Mesenchymal stem cell (in vitro differentiated cells and primary cell): ENCODE data around the gene ZNF688.

Source experiments
- DNase-seq: peaks from one replicate; pipeline ENCODE4 v3.0.0-alpha.2; 2013
- H2AFZ ChIP-seq: one replicate; pipeline ENCODE4 v1.6.1; 2013; ENCODE audit warnings: low read depth, mild to moderate bottlenecking, control low read depth, inconsistent platforms, low read length, moderate library complexity
- H2AK5ac ChIP-seq: 2 replicates; pipeline ENCODE4 v1.6.1; 2013; ENCODE audit warnings: low read length, moderate library complexity, mild to moderate bottlenecking, inconsistent platforms; ENCODE audit not compliant: severe bottlenecking
- H2BK120ac ChIP-seq: one replicate; pipeline ENCODE4 v1.6.1; 2013; ENCODE audit warnings: low read depth, mild to moderate bottlenecking, inconsistent platforms, low read length, moderate library complexity
- H2BK12ac ChIP-seq, 2 experiments: one replicate each; pipeline ENCODE4 v1.6.1; 2013; ENCODE audit warnings: inconsistent platforms in 2 of 2, low read length in 2 of 2, mild to moderate bottlenecking in 2 of 2, moderate library complexity in 2 of 2, control low read depth in 1 of 2
- H2BK15ac ChIP-seq: one replicate; pipeline ENCODE4 v1.6.1; 2013; ENCODE audit warnings: mild to moderate bottlenecking, low read depth, inconsistent platforms; ENCODE audit not compliant: poor library complexity, severe bottlenecking
- H2BK5ac ChIP-seq: 2 replicates; pipeline ENCODE4 v1.6.1; 2013; ENCODE audit warnings: low read depth, mild to moderate bottlenecking, low read length, control low read depth, inconsistent platforms; ENCODE audit not compliant: poor library complexity, severe bottlenecking
- H3K14ac ChIP-seq, 2 experiments: one replicate each; pipeline ENCODE4 v1.6.1; 2013; ENCODE audit warnings: inconsistent platforms in 2 of 2, low read length in 2 of 2, control low read depth in 1 of 2, mild to moderate bottlenecking in 1 of 2, moderate library complexity in 1 of 2
- H3K18ac ChIP-seq, 2 experiments: one replicate each; pipeline ENCODE4 v1.6.1; 2013; ENCODE audit warnings: inconsistent platforms in 2 of 2, low read length in 2 of 2, control low read depth in 1 of 2, low read depth in 1 of 2, mild to moderate bottlenecking in 1 of 2
- H3K23ac ChIP-seq, 2 experiments: one replicate each; pipeline ENCODE4 v1.6.1; 2013; ENCODE audit warnings: inconsistent platforms in 2 of 2, low read length in 2 of 2, mild to moderate bottlenecking in 2 of 2, moderate library complexity in 2 of 2, control low read depth in 1 of 2
- H3K27ac ChIP-seq: 2 replicates; pipeline ENCODE4 v1.5.1; 2013; ENCODE audit warnings: mild to moderate bottlenecking, moderate library complexity, low read length, control low read depth, inconsistent platforms; ENCODE audit not compliant: poor library complexity, severe bottlenecking
- H3K27me3 ChIP-seq, 2 experiments: 2 replicates each; pipeline versions ENCODE4 v1.6.1 to v1.7.0; 2013; ENCODE audit warnings: low read length in 2 of 2, mild to moderate bottlenecking in 2 of 2, moderate library complexity in 2 of 2, control low read depth in 1 of 2, inconsistent platforms in 1 of 2; ENCODE audit not compliant: control insufficient read depth in 1 of 2, insufficient read depth in 1 of 2
- H3K36me3 ChIP-seq, 2 experiments: 2 replicates each; pipeline versions ENCODE4 v1.6.1 to v1.7.0; 2013; ENCODE audit warnings: low read length in 2 of 2, control low read depth in 1 of 2, inconsistent platforms in 1 of 2, low read depth in 1 of 2, mild to moderate bottlenecking in 1 of 2; ENCODE audit not compliant: insufficient read depth in 2 of 2, control insufficient read depth in 1 of 2
- H3K4ac ChIP-seq, 2 experiments: one replicate each; pipeline ENCODE4 v1.6.1; 2013; ENCODE audit warnings: inconsistent platforms in 2 of 2, low read length in 2 of 2, mild to moderate bottlenecking in 2 of 2, moderate library complexity in 2 of 2, control low read depth in 1 of 2, low read depth in 1 of 2
- H3K4me1 ChIP-seq: 2 replicates; pipeline ENCODE4 v1.6.1; 2013; ENCODE audit warnings: low read depth, low read length, control low read depth; ENCODE audit not compliant: control insufficient read depth, insufficient read depth
- H3K4me2 ChIP-seq: 2 replicates; pipeline ENCODE4 v1.6.1; 2013; ENCODE audit warnings: low read length, mild to moderate bottlenecking, inconsistent platforms; ENCODE audit not compliant: poor library complexity, severe bottlenecking
- H3K4me3 ChIP-seq, 2 experiments: 2 replicates each; pipeline versions ENCODE4 v1.5.1 to v1.7.0; 2013; ENCODE audit warnings: low read length in 2 of 2, mild to moderate bottlenecking in 2 of 2, control low read depth in 1 of 2, low read depth in 1 of 2; ENCODE audit not compliant: insufficient read depth in 1 of 2
- H3K79me1 ChIP-seq: replicated peaks from 2 replicates; pipeline ENCODE4 v1.6.1; 2013; ENCODE audit warnings: mild to moderate bottlenecking, control low read depth, low read length, inconsistent platforms; ENCODE audit not compliant: poor library complexity, severe bottlenecking
- H3K9ac ChIP-seq: 2 replicates; pipeline ENCODE4 v1.7.0; 2013; ENCODE audit warnings: mild to moderate bottlenecking, low read length, moderate library complexity
- H3K9me3 ChIP-seq: 2 replicates; pipeline ENCODE4 v1.7.0; 2013; ENCODE audit warnings: mild to moderate bottlenecking, low read length; ENCODE audit not compliant: control insufficient read depth
- H4K8ac ChIP-seq: one replicate; pipeline ENCODE4 v1.6.1; 2013; ENCODE audit warnings: inconsistent platforms, mild to moderate bottlenecking, low read length, moderate library complexity
- H4K91ac ChIP-seq: one replicate; pipeline ENCODE4 v1.6.1; 2013; ENCODE audit warnings: mild to moderate bottlenecking, low read length, inconsistent platforms
- WGBS: methylation state at CpG from one replicate; pipeline ENCODE4 v1.1.7; 2013; ENCODE audit warnings: mixed read lengths; 5-methylcytosine and 5-hydroxymethylcytosine counted together

Gene ZNF688

GRCh38 chr16:30535106-30535776 is 36.3 kb downstream of the ZNF688 start:
- peak overlapping the region; percentile 100 for H4K8ac ChIP-seq

GRCh38 chr16:30534368-30535105 is 37.0 kb downstream of the ZNF688 start, which contains the start of gene ZNF747:
TSS of gene ZNF747 (minus strand) at chr16:30534858. CDS start at chr16:30534679, 179 bp downstream.
- H2BK12ac ChIP-seq: peak within 1 kb of the TSS; percentile 18 to 24
- no peak within 1 kb of the TSS for H3K14ac ChIP-seq
- H2BK5ac ChIP-seq: peak within 1 kb of the TSS; percentile 66
- H3K4me3 ChIP-seq: peak within 1 kb of the TSS; percentile 55 to 89
- no peak within 1 kb of the TSS for H3K23ac ChIP-seq
- H3K36me3 ChIP-seq: peaks cover 12 to 25% of the 10 kb centered on the region in 2 experiments
- H2AFZ ChIP-seq: peak within 1 kb of the TSS; percentile 79
- H3K27ac ChIP-seq: peak within 1 kb of the TSS; percentile 54
- no peaks in the 10 kb centered on the region for H3K9me3 ChIP-seq
- peak within 1 kb of the TSS; percentile 89 to 98 for H3K18ac ChIP-seq
- H4K91ac ChIP-seq: peak within 1 kb of the TSS; percentile 97
- peak within 1 kb of the TSS; percentile 61 for H3K4me2 ChIP-seq
- peaks cover 18% of the 10 kb centered on the region for H3K4me1 ChIP-seq
- H2BK120ac ChIP-seq: peak within 1 kb of the TSS; percentile 87
- H2BK15ac ChIP-seq: peak within 1 kb of the TSS; percentile 80
- H3K4ac ChIP-seq: peak within 1 kb of the TSS; percentile 90 to 95
- peak within 1 kb of the TSS; percentile 97 for H3K9ac ChIP-seq
- H2AK5ac ChIP-seq: peak within 1 kb of the TSS; percentile 70
- peak within 1 kb of the TSS; percentile 100 for H4K8ac ChIP-seq
- H3K79me1 ChIP-seq: peaks cover 18% of the 10 kb centered on the region
- DNase-seq: peak; percentile 66
- H3K27me3 ChIP-seq: no peaks in the 10 kb centered on the region
- 5% methylated on average over 70 of the region's 70 CpGs for WGBS

More at GRCh38 chr16:30535106-30535776, 36.3 kb downstream of the ZNF688 start:
- Histone ChIP-seq H3K18ac (peak overlapping the region; percentile 75 to 86), H2AFZ (peak overlapping the region; percentile 36), H3K4ac (peak overlapping the region; percentile 49 to 90), H3K9ac (peak overlapping the region; percentile 97), H3K9me3 (no peaks in the 10 kb centered on the region), H3K27me3 (no peaks in the 10 kb centered on the region), H4K91ac (peak overlapping the region; percentile 56), H3K36me3 (peaks cover 12 to 24% of the 10 kb centered on the region in 2 experiments), H3K4me2 (peak overlapping the region; percentile 61), H3K4me3 (peak overlapping the region; percentile 55 to 89), H2BK12ac (peak overlapping the region in 1 of 2 experiments; percentile 18), H3K23ac (no peak overlapping the region), H2BK15ac (no peak overlapping the region), H2BK120ac (peak overlapping the region; percentile 87), H3K79me1 (peaks cover 18% of the 10 kb centered on the region), H3K27ac (peak overlapping the region; percentile 54), H2AK5ac (peak overlapping the region; percentile 70), H2BK5ac (peak overlapping the region; percentile 66), H3K14ac (no peak overlapping the region), H3K4me1 (peaks cover 18% of the 10 kb centered on the region)
- WGBS: 21% methylated on average over 18 of the region's 18 CpGs
- no peak for DNase-seq

- DNase-seq: no peak
- Histone ChIP-seq H4K91ac (peak overlapping the region; percentile 97), H3K79me1 (peaks cover 18% of the 10 kb centered on the region), H2BK5ac (no peak overlapping the region), H3K27ac (no peak overlapping the region), H2AFZ (peak overlapping the region; percentile 79), H3K4me3 (peak overlapping the region; percentile 55 to 89), H3K9ac (peak overlapping the region; percentile 97), H3K18ac (peak overlapping the region; percentile 89 to 98), H3K4me1 (peaks cover 18% of the 10 kb centered on the region), H3K36me3 (peaks cover 12 to 25% of the 10 kb centered on the region in 2 experiments), H2BK15ac (no peak overlapping the region), H3K14ac (no peak overlapping the region), H3K9me3 (no peaks in the 10 kb centered on the region), H3K4me2 (peak overlapping the region; percentile 61), H2BK12ac (no peak overlapping the region), H3K23ac (no peak overlapping the region), H4K8ac (peak overlapping the region; percentile 100), H2BK120ac (peak overlapping the region; percentile 77), H2AK5ac (no peak overlapping the region), H3K4ac (peak overlapping the region; percentile 35 to 93), H3K27me3 (no peaks in the 10 kb centered on the region)
- 48% methylated on average over 29 of the region's 29 CpGs for WGBS
These were observed 37.7 kb downstream of the ZNF688 start for GRCh38 chr16:30533748-30534367.
